Measurements from ENCODE around the gene ITGA11.

Gene ITGA11, protein sequence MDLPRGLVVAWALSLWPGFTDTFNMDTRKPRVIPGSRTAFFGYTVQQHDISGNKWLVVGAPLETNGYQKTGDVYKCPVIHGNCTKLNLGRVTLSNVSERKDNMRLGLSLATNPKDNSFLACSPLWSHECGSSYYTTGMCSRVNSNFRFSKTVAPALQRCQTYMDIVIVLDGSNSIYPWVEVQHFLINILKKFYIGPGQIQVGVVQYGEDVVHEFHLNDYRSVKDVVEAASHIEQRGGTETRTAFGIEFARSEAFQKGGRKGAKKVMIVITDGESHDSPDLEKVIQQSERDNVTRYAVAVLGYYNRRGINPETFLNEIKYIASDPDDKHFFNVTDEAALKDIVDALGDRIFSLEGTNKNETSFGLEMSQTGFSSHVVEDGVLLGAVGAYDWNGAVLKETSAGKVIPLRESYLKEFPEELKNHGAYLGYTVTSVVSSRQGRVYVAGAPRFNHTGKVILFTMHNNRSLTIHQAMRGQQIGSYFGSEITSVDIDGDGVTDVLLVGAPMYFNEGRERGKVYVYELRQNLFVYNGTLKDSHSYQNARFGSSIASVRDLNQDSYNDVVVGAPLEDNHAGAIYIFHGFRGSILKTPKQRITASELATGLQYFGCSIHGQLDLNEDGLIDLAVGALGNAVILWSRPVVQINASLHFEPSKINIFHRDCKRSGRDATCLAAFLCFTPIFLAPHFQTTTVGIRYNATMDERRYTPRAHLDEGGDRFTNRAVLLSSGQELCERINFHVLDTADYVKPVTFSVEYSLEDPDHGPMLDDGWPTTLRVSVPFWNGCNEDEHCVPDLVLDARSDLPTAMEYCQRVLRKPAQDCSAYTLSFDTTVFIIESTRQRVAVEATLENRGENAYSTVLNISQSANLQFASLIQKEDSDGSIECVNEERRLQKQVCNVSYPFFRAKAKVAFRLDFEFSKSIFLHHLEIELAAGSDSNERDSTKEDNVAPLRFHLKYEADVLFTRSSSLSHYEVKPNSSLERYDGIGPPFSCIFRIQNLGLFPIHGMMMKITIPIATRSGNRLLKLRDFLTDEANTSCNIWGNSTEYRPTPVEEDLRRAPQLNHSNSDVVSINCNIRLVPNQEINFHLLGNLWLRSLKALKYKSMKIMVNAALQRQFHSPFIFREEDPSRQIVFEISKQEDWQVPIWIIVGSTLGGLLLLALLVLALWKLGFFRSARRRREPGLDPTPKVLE

DNA sequence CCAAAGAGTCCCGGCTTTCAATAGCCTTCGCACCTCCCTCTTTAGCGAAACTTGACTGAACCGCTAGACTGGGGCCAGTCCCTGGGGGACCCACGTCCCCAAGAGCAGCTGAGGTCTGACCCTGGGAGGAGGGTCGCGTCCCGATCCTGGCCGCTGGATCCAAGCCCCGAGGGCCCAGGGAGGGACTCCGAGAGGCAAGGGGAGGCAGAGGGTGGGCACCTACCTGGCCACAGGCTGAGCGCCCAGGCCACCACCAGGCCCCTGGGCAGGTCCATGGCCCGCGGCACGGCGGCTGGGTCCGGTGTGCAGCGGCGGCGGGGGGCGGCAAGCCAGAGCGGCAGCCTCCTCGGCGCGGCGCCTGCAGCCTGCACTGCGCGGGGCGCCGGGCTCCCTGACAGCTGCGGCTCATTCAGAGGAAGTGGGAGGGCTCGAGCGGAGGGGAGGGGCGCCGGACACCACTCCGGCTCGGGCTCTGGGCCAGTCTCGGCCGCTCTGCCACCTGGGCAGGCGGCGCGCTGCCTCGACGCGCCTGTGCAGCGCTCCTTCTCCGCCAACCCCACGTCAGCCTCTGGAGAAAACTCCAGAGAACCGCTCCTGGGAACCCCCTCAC, at the start of gene ITGA11:
Gene ITGA11 (minus strand): TSS at position 372 of the 610 bp plus-strand sequence. CDS start 97 bp downstream, at position 275.
- H3K27ac ChIP-seq, result no peak within 1 kb of the TSS
- TF ChIP-seq, protein P1, sequence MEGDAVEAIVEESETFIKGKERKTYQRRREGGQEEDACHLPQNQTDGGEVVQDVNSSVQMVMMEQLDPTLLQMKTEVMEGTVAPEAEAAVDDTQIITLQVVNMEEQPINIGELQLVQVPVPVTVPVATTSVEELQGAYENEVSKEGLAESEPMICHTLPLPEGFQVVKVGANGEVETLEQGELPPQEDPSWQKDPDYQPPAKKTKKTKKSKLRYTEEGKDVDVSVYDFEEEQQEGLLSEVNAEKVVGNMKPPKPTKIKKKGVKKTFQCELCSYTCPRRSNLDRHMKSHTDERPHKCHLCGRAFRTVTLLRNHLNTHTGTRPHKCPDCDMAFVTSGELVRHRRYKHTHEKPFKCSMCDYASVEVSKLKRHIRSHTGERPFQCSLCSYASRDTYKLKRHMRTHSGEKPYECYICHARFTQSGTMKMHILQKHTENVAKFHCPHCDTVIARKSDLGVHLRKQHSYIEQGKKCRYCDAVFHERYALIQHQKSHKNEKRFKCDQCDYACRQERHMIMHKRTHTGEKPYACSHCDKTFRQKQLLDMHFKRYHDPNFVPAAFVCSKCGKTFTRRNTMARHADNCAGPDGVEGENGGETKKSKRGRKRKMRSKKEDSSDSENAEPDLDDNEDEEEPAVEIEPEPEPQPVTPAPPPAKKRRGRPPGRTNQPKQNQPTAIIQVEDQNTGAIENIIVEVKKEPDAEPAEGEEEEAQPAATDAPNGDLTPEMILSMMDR (IDR thresholded peaks at IDR 0.05), result no peak
- TF ChIP-seq ZFX (IDR thresholded peaks at IDR 0.05; ENCODE audit: borderline replicate concordance), result no peak

DNA sequence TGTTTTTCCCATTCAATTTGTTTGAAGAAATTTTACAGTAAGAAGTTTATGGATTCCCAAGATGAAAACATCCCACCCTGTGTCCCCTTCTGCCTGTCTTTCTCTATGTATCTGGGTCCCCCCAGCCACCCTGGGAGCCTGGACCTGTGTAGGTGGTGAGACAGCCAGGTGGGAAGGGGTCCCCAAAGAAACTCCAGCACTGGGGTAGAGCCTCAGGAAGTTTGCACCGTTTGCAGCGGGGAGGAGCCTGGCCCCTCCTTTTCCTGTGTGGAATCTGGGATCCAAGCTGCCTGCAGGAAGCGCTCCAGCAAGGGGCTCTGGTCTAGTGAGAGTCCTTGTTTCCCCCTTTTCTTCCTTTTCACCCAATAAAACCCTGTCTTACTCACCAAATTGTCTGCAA, 49.4 kb upstream of the ITGA11 start:
- no peak for TF ChIP-seq ZFX (IDR thresholded peaks at IDR 0.05; ENCODE audit: borderline replicate concordance)
- TF ChIP-seq, protein P1 (IDR thresholded peaks at IDR 0.05), result no peak
- no peak overlapping the region for H3K27ac ChIP-seq

DNA sequence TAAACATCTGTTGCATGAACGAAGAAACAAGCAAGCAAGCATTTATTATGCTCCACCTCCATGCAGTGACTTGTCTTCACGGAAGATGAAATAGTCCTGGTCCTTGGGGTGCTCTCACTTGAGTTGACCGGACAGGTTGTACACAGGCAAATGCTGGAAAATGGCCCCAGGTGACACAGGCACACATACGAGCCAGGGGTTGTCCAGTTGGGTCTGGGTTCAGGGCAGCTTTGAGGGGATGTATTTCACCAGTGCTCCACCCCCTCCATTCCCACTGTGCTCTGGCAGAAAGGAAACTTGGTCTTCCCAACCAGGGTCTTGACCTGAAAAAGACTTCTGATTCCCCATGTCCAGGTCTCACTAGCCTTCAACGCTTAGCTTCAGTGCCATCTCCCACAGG, 48.3 kb upstream of the ITGA11 start:
- TF ChIP-seq, protein P1 (IDR thresholded peaks at IDR 0.05), result no peak
- no peak for TF ChIP-seq ZFX (IDR thresholded peaks at IDR 0.05; ENCODE audit: borderline replicate concordance)
- no peak overlapping the region for H3K27ac ChIP-seq

DNA sequence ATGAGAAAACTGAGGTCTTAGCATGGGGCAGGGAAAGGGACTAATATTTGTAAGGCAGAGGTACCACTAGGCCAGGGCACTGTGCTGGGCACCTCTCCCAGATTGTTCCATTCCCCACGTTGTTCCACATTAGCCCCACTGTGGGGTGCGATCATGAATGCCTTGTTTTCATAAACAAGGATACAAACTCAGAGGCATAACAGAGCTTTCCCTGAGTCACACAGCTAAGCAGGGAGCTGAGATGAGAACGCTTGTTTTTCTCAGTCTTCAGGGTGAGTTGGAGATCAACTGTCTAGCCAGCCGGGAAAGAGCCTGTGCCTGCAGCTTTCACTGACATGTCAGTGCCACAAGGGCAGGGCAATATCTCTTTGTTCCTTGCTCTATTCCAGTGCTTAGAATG, 47.9 kb upstream of the ITGA11 start:
- no peak overlapping the region for H3K27ac ChIP-seq
- TF ChIP-seq, protein P1 (IDR thresholded peaks at IDR 0.05), result no peak
- TF ChIP-seq ZFX (IDR thresholded peaks at IDR 0.05; ENCODE audit: borderline replicate concordance), result no peak

DNA sequence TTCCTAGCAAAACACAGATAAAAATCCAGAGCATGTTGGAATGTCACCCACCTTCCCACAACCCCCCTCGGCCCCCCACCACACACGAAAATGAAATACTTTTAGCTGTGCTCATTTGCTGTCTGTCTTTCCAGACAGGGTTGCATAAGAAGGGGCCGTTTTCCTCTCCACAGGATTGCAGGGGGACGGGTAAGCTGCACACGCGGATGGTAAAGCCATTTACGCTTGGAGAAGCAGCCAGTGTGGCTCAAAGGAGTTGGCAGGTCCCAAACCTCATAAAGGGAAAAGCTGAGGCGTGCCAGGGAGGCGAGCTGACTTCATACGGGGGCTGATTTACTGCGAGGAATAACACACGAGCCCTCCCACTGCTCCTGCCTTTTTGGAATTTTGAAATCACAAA, 47.4 kb upstream of the ITGA11 start:
- H3K27ac ChIP-seq, result no peak overlapping the region
- TF ChIP-seq, protein P1 (IDR thresholded peaks at IDR 0.05), result no peak
- no peak for TF ChIP-seq ZFX (IDR thresholded peaks at IDR 0.05; ENCODE audit: borderline replicate concordance)

DNA sequence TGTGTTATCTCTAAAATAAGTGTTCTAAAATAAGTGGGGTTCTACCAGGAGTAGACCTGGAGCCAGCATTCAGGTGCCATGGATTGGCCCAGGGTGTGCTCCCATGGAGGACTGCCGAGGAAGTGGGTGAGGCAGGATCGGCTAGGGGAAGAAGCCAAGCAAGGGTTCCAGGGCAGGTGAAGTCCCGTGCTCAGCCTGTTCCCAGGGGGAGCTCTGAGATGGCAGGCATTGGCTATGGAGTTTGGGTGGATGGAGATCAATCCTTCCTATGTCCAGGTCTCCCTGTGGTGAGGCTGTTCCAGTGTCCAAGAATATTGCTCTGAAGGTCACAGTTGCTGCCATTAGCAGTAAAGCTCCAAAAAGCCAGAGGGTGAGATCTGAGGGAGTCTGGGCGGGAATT, 46.9 kb upstream of the ITGA11 start:
- H3K27ac ChIP-seq, result no peak overlapping the region
- TF ChIP-seq, protein P1 (IDR thresholded peaks at IDR 0.05), result no peak
- no peak for TF ChIP-seq ZFX (IDR thresholded peaks at IDR 0.05; ENCODE audit: borderline replicate concordance)
